ENCODE data around the gene SOAT2. TPM values are rescaled to one million over a fixed set of nuclear protein-coding genes. Genes with fewer than 3 reads are reported as not detected.

SOAT2 gene
- polyA plus RNA-seq (ENCODE audit: insufficient read length in 4 of 4) = 1 to 10 TPM; 1.2 to 3.1 (median 1.6) TPM

DNA sequence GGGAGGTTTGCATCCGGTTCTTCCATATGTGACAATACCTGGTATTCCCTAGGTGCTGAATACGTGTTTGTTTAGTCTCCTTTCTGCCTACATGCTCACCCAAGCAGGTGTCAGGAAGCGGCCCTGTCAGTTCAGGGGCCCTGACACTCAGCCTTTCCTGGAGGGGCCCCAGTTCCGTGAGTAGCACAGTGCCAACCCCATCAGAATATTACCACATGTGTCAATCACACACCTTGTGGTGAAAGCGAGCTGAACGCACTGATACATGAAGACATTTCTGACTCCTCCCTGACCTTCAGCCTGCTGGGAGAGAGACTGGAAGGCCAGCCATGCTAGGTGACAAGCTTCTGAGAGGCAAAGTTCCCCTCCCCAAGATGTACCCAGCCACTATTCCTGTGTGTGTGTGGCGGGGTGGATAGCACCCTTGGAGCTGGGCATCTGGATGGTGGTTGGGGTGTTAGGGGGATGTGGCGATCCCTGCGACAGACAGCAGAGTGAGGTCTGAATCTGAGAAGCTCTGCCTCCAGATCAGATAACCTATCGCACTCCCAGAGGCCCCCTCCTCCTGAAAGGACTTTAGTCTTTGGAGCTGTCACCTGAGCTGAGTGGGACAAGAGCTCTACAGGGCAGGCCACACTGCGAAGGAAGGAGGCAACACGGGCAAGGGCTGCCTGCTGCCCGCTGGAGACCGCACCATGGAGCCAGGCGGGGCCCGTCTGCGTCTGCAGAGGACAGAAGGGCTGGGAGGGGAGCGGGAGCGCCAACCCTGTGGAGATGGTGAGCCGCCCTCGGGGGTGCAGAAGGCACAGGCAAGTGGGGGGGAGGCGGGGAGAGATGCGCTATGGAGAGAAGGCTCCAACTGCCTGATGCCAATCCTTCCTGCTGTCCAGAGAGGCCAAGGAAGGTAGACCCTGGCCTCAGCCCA, at the start of gene SOAT2:
TSS of gene SOAT2 (plus strand) at position 604 of the 925 bp plus-strand sequence. CDS start at position 696, 92 bp downstream.
- no peak for DNase-seq (ENCODE audit: low read depth in 4 of 4, low spot score in 2 of 4)

DNA sequence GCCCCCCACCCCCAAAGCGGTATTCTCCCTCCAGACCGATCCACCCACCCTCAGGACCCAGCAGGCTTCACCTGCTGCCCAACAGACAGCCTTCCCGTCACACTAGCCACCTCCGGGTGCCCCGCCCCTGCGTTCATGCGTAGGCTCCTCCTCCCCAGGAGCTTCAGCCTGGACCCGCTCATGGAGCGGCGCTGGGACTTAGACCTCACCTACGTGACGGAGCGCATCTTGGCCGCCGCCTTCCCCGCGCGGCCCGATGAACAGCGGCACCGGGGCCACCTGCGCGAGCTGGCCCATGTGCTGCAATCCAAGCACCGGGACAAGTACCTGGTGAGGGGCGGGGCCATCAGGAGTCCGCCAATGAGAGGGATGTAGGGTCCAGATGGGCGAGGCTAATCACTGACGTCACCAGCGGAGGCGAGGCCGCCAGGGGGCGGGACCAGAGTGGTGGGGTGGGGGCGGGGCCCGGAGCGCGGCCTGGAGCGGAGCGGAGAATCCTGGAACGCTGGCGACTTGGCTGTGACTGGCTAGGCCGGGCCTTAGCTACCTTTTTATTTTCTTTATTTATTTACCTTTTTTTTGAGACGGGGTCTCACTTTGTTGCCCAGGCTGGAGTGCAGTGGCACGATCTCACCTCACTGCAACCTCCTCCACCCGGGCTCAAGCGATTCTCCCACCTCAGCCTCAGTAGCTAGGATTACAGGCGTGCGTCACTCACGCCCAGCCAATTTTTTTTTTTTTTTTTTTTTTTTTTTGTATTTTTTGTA, 49.0 kb upstream of the SOAT2 start:
- DNase-seq (ENCODE audit: low read depth in 4 of 4, low spot score in 2 of 4) = peak in 2 of 4 donors; percentile 90 to 93

- no peak for DNase-seq (ENCODE audit: low read depth in 4 of 4, low spot score in 2 of 4)
Measured at GRCh38 chr12:53055471-53056266, 47.6 kb upstream of the SOAT2 start.

DNA sequence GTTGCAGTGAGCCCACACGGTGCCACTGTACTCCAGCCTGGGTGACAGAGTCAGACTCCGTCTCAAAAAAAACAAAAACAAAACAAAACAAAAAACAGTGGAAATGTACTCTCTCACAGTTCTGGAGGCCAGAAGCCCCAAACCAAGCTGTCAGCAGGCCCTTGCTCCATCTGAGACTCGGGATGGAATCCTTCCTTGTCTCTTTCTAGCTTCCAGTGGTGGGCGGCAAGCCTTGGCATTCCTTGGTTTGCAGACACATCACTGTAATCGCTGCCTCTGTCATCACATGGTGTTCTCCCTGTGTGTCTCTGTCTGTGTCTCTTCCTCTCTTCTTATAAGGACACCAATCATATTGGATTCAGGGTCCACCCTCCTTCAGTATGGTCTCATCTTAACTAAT, 47.0 kb upstream of the SOAT2 start:
- DNase-seq (ENCODE audit: low read depth in 4 of 4, low spot score in 2 of 4) = no peak

GRCh38 chr12:53056901-53057300, 46.4 kb upstream of the SOAT2 start:
- DNase-seq (ENCODE audit: low read depth in 4 of 4, low spot score in 2 of 4) = no peak

GRCh38 chr12:53057816-53058500, 45.3 kb upstream of the SOAT2 start:
- no peak for DNase-seq (ENCODE audit: low read depth in 4 of 4, low spot score in 2 of 4)

DNA sequence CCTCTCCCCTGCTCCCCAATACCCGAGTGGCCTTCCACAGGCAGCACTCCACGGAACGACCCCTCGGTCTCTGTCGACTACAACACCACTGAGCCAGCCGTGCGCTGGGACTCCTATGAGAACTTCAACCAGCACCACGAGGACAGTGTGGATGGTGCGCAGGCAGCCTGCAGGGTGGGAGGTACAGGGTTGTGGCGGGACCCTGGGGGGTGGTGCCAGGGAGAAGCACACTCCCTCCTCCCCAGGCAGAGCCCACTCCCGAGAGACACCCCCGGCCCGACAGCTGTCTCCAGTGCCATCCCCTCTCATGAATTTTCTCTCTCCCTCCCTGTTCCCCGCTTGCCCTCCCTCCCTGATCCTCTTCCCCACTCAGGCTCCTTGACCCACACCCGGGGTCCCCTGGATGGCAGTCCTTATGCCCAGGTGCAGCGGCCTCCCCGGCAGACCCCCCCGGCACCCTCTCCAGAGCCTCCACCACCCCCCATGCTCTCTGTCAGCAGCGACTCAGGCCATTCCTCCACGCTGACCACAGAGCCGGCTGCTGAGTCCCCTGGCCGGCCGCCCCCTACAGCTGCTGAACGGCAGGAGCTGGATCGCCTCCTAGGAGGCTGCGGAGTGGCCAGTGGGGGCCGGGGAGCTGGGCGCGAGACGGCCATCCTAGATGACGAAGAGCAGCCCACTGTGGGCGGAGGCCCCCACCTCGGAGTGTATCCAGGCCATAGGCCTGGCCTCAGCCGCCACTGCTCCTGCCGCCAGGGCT, 44.4 kb upstream of the SOAT2 start:
- no peak for DNase-seq (ENCODE audit: low read depth in 4 of 4, low spot score in 2 of 4)

GRCh38 chr12:53059434-53060063, 43.7 kb upstream of the SOAT2 start:
- no peak for DNase-seq (ENCODE audit: low read depth in 4 of 4, low spot score in 2 of 4)

GRCh38 chr12:53060064-53060720, 43.1 kb upstream of the SOAT2 start:
- no peak for DNase-seq (ENCODE audit: low read depth in 4 of 4, low spot score in 2 of 4)

DNA sequence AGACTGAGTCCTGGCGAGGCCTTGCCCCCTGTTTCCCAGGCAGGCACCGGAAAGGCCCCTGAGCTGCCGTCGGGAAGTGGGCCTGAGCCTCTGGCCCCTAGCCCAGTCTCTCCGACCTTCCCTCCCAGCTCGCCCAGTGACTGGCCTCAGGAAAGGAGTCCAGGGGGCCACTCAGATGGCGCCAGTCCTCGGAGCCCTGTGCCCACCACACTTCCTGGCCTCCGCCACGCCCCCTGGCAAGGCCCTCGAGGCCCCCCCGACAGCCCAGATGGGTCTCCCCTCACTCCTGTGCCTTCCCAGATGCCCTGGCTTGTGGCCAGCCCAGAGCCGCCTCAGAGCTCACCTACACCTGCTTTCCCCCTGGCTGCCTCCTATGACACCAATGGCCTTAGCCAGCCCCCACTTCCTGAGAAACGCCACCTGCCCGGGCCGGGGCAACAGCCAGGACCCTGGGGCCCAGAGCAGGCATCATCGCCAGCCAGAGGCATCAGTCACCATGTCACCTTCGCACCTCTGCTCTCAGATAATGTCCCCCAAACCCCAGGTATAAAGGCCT, 42.5 kb upstream of the SOAT2 start:
- DNase-seq (ENCODE audit: low read depth in 4 of 4, low spot score in 2 of 4) = no peak

DNA sequence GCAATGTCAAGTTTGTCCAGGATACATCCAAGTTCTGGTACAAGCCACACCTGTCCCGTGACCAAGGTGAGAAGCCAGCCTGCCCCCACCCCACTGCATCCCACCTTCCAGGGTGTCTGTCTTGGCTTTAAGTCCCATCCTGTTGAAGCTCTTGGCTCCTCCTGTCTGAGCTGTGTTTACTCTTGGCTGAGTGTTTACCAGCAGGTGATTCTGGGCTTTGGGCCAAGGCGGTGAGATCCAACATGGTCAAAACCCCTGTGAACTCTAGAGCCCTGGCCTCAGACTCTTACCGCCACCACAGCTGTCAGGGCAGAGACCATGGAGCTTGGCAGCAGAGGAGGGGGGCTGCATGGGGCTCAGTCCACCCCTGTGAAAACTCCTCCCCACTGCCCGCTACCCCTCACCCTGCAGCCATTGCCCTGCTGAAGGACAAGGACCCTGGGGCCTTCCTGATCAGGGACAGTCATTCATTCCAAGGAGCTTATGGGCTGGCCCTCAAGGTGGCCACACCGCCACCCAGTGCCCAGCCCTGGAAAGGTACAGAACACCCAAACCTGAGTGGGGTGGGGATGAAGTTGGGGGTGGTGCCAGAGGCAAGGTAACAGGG, 41.8 kb upstream of the SOAT2 start:
- no peak for DNase-seq (ENCODE audit: low read depth in 4 of 4, low spot score in 2 of 4)

DNA sequence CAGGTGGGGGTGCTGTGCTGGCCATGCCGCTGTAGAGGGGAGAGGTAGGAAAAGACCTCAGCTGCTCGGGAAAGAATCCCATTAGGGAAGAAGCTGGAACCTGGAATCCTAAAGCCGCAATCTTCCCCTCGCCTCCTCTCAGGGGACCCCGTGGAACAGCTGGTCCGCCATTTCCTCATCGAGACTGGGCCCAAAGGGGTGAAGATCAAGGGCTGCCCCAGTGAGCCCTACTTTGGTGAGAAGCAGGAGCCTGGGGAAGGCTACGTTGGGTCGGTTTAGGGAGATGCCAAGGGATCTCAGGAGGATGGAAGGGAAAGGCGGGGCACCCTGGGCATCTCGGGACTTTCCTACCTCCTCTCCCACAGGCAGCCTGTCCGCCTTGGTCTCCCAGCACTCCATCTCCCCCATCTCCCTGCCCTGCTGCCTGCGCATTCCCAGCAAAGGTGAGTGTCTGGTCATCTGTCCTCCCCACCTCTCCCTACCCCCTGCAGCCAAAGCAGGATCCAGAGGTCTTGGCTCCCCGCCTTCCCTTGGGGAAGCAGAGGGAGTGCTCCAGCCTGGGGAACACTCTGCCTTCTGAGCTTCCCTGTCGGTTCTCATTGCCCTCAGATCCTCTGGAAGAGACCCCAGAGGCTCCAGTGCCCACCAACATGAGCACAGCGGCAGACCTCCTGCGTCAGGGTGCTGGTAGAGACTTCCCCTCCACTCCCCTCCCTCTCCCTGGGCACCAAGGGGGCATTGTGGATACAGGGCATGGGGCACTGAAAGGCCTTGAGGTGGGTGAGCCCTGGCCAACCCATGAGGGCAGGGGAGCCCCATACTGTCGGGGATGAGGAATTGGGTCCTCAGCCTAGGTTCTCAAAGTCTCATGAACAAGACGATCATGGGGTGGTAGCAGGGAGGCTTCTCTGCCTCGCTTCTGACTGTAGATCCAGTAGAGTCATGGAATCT, 41.0 kb upstream of the SOAT2 start:
- DNase-seq (ENCODE audit: low read depth in 4 of 4, low spot score in 2 of 4) = no peak

DNA sequence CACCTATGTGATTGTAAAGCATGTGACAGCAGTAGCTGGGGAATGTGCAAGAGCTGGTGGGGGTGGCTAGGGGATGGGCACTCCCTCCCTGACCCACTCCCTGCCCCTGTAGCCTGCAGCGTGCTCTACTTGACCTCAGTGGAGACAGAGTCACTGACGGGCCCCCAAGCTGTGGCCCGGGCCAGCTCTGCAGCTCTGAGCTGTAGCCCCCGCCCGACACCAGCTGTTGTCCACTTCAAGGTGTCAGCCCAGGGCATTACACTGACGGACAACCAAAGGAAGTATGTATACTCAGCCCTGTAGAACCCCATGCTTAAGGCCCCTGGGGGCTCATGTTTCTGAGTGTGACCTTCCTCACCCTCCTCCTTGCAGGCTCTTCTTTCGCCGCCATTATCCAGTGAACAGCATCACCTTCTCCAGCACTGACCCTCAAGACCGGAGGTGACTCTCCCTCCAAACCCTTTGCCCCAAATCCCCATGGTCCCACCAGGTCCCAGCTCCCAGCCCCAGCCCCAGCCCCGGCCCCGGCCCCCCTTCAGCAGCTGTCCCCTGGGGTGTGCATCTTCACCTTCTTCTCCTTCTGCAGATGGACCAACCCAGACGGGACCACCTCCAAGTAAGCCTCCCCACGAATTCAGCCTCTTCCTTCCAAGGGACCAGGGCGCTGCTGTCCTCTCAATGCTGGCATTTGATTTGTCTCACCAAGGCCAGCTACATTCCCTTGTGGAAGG, 40.1 kb upstream of the SOAT2 start:
- DNase-seq (ENCODE audit: low read depth in 4 of 4, low spot score in 2 of 4) = no peak

DNA sequence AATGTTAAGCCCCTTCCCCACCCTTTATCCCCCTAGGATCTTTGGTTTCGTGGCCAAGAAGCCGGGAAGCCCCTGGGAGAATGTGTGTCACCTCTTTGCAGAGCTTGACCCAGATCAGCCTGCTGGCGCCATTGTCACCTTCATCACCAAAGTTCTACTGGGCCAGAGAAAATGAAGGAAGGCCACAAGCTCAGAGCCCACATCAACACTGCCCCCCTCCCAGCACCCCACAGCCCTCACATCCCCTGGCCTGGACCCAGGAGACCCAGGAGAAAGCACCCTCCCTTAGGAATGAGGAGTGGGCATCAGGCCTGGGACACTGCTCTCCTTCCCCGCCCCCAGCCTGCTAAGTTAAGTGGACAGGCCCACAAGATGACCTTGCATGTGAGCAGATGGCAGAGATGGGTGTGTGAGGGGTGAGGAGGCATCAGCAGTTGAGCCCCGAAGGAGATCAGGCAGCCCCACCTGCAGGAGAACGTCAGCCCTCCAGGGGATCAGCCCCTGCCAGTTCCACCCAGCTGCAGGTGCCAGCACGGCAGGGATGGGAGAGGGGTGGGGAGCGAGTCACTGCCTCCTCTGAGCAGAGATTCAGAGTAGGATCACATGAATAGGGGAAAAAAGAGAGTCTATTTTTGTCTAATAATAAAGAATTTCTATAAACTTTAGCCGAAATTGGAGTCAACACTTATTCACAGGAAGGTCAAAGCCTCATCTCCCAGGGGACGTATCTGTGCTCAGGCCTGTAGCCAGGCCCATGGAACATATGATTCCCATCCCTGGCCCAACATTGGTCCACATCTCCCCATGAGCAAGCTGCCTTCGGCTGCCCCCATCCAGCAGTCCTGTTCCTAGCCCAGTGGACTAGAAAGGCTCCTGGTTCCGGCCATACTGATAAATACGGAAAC, 39.3 kb upstream of the SOAT2 start:
- DNase-seq (ENCODE audit: low read depth in 4 of 4, low spot score in 2 of 4) = no peak

Data from left renal cortex interstitium (tissue), 4 donors.